WTC11 (cell line): ENCODE measurements around the gene C17orf67.

Experiments used
- CREM ChIP-seq: sonication (generic); formaldehyde crosslinking; IDR thresholded peaks from 2 replicates; pipeline ENCODE4 v1.8.1; 2022; ENCODE audit warnings: mild to moderate bottlenecking, missing genetic modification reagents, moderate library complexity
- CTCF ChIP-seq: fragments of 200-600 bp; IDR thresholded peaks from 2 replicates; pipeline ENCODE4 v1.8.0; 2022; ENCODE audit warnings: antibody characterized with exemption
- E2F4 ChIP-seq: sonication (generic); formaldehyde crosslinking; IDR thresholded peaks from 2 replicates; pipeline ENCODE4 v1.8.1; 2022; ENCODE audit warnings: low read depth, mild to moderate bottlenecking, moderate library complexity, missing genetic modification reagents, borderline replicate concordance
- FOXJ3 ChIP-seq: sonication (generic); formaldehyde crosslinking; IDR thresholded peaks from 2 replicates; pipeline ENCODE4 v1.9.0; 2021; ENCODE audit warnings: missing genetic modification reagents, mild to moderate bottlenecking, borderline replicate concordance
- FOXP1 ChIP-seq: sonication (generic); formaldehyde crosslinking; IDR thresholded peaks from 2 replicates; pipeline ENCODE4 v1.8.0; 2022; ENCODE audit warnings: missing genetic modification reagents, mild to moderate bottlenecking, moderate library complexity, borderline replicate concordance
- FOXP4 ChIP-seq: sonication (generic); formaldehyde crosslinking; IDR thresholded peaks from 2 replicates; pipeline ENCODE4 v1.8.0; 2022; ENCODE audit warnings: mild to moderate bottlenecking, missing genetic modification reagents
- NFYB ChIP-seq: sonication (generic); formaldehyde crosslinking; conservative IDR thresholded peaks from 2 replicates; pipeline ENCODE4 v1.8.0; 2022; ENCODE audit warnings: low read depth, missing genetic modification reagents
- NR2C2 ChIP-seq: sonication (generic); formaldehyde crosslinking; IDR thresholded peaks from 2 replicates; pipeline ENCODE4 v1.8.0; 2022; ENCODE audit warnings: mild to moderate bottlenecking, missing genetic modification reagents
- TEAD4 ChIP-seq: sonication (generic); formaldehyde crosslinking; IDR thresholded peaks from 2 replicates; pipeline ENCODE4 v1.8.0; 2022; ENCODE audit warnings: mild to moderate bottlenecking, missing genetic modification reagents
- ZBTB21 ChIP-seq: sonication (generic); formaldehyde crosslinking; IDR thresholded peaks from 2 replicates; pipeline ENCODE4 v1.8.1; 2023; ENCODE audit warnings: mild to moderate bottlenecking, missing genetic modification reagents, borderline replicate concordance
- ZNF121 ChIP-seq: sonication (generic); formaldehyde crosslinking; IDR thresholded peaks from 2 replicates; pipeline ENCODE4 v1.8.0; 2023; ENCODE audit warnings: missing genetic modification reagents
- TF ChIP-seq, protein P1 (sequence below): sonication (generic); formaldehyde crosslinking; IDR thresholded peaks from 2 replicates; pipeline ENCODE4 v1.8.0; 2022; ENCODE audit warnings: mild to moderate bottlenecking, missing genetic modification reagents
- TF ChIP-seq, protein P2 (sequence below): sonication (generic); formaldehyde crosslinking; conservative IDR thresholded peaks from 2 replicates; pipeline ENCODE4 v1.8.1; 2022; ENCODE audit warnings: mild to moderate bottlenecking, missing genetic modification reagents

- TF ChIP-seq, protein P1, sequence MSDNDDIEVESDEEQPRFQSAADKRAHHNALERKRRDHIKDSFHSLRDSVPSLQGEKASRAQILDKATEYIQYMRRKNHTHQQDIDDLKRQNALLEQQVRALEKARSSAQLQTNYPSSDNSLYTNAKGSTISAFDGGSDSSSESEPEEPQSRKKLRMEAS: no peak
- TF ChIP-seq CTCF: no peak
- TF ChIP-seq ZNF121 (CRISPR knock-in tag): no peak
- no peak for TF ChIP-seq CREM (CRISPR knock-in tag)
- no peak for TF ChIP-seq E2F4 (CRISPR knock-in tag)
- TF ChIP-seq NR2C2: no peak
- no peak for TF ChIP-seq FOXP4 (CRISPR knock-in tag)
- TF ChIP-seq, protein P2, sequence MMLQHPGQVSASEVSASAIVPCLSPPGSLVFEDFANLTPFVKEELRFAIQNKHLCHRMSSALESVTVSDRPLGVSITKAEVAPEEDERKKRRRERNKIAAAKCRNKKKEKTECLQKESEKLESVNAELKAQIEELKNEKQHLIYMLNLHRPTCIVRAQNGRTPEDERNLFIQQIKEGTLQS (CRISPR knock-in tag): no peak
- TF ChIP-seq NFYB (CRISPR knock-in tag): no peak
- no peak for TF ChIP-seq ZBTB21 (CRISPR knock-in tag)
- no peak for TF ChIP-seq FOXJ3
- TF ChIP-seq FOXP1 (CRISPR knock-in tag): no peak
- no peak for TF ChIP-seq TEAD4 (CRISPR knock-in tag)
These were observed 40.2 kb downstream of the C17orf67 start for GRCh38 chr17:56793531-56793930.
